Tibial nerve (tissue), 4 donors: ENCODE results near the gene MORN1. TPM values are rescaled to one million over a fixed set of nuclear protein-coding genes. Genes with fewer than 3 reads are reported as not detected.

Experiments used
- DNase-seq, 2 donors: peaks; one replicate each; pipeline ENCODE4 v3.0.0-alpha.2; 2019; ENCODE audit warnings: low spot score in 2 of 2
- H3K27ac ChIP-seq, 4 donors: fragments of 200-600 bp; sonication (generic) in 3 of 4; one replicate each; pipeline ENCODE4 v1.5.1; 2017 to 2019; ENCODE audit warnings: mild to moderate bottlenecking in 1 of 4
- H3K27me3 ChIP-seq, 2 donors: fragments of 200-600 bp; sonication (generic) in 1 of 2; one replicate each; pipeline versions ENCODE4 v1.5.1 to v1.6.0; 2017 to 2019
- H3K36me3 ChIP-seq, 3 donors: fragments of 200-600 bp; sonication (generic); one replicate each; pipeline ENCODE4 v1.5.1; 2018 to 2019
- H3K4me1 ChIP-seq, 4 donors: fragments of 200-600 bp; sonication (generic) in 3 of 4; one replicate each; pipeline ENCODE4 v1.5.1; 2017 to 2019
- H3K4me3 ChIP-seq, 4 donors: fragments of 200-600 bp; sonication (generic) in 3 of 4; one replicate each; pipeline ENCODE4 v1.5.1; 2017 to 2019; ENCODE audit warnings: mild to moderate bottlenecking in 1 of 4, moderate library complexity in 1 of 4
- H3K9me3 ChIP-seq, 4 donors: fragments of 200-600 bp; sonication (generic) in 3 of 4; one replicate each; pipeline ENCODE4 v1.5.1; 2017 to 2019
- CTCF ChIP-seq, 5 experiments: fragments of 200-600 bp in 3 of 5; fragments of 450-650 bp in 2 of 5; sonication (generic) in 3 of 5; IDR thresholded peaks; one replicate each; pipeline ENCODE4 v1.5.1; 2016 to 2019; ENCODE audit warnings: antibody characterized with exemption in 5 of 5, mild to moderate bottlenecking in 3 of 5, moderate library complexity in 2 of 5
- EP300 ChIP-seq, 2 donors: sonication (generic); formaldehyde crosslinking; IDR thresholded peaks; one replicate each; pipeline ENCODE4 v1.6.1; 2017; ENCODE audit warnings: antibody characterized with exemption in 2 of 2, mild to moderate bottlenecking in 1 of 2
- POLR2A ChIP-seq, 2 donors: fragments of 450-650 bp; IDR thresholded peaks; one replicate each; pipeline ENCODE4 v1.6.1; 2017; ENCODE audit warnings: antibody characterized with exemption in 2 of 2, mild to moderate bottlenecking in 2 of 2, moderate library complexity in 2 of 2
- WGBS, 2 donors: methylation state at CpG; one replicate each; pipeline ENCODE4 v1.1.5; 2018; 5-methylcytosine and 5-hydroxymethylcytosine counted together
- total RNA-seq, 4 donors: library from RNA; depleted of rRNA; stranded (reverse); fragments of >200 nt; gene quantifications; one replicate each; pipeline ENCODE4 v1.1.0, GENCODE V29; 2016

MORN1 gene
- total RNA-seq, 4 donors from 2014 or later = 8.7 to 21.9 (median 16.1) TPM

- no peak for DNase-seq
- H3K9me3 ChIP-seq = no peaks in the 10 kb centered on the region
- peak overlapping the region in 3 of 4 donors; percentile 10 to 61 (median 61) for H3K27ac ChIP-seq
- H3K4me1 ChIP-seq = peaks cover 4 to 73% (median 40%) of the 10 kb centered on the region in 4 donors
- 63 to 90% methylated on average over 7 to 19 of the region's 21 CpGs for WGBS, 2 donors
- H3K36me3 ChIP-seq = peaks cover 0 to 4% (median 0%) of the 10 kb centered on the region in 3 donors
- no peak overlapping the region for H3K4me3 ChIP-seq
- H3K27me3 ChIP-seq = no peaks in the 10 kb centered on the region
- no peak for TF ChIP-seq CTCF (IDR thresholded peaks at IDR 0.05)
- no peak for TF ChIP-seq POLR2A (IDR thresholded peaks at IDR 0.05)
- TF ChIP-seq EP300 (IDR thresholded peaks at IDR 0.05) = no peak
These were observed 107.9 kb downstream of the MORN1 start for GRCh38 chr1:2283371-2283990.

- no peak for TF ChIP-seq POLR2A (IDR thresholded peaks at IDR 0.05)
- TF ChIP-seq EP300 (IDR thresholded peaks at IDR 0.05) = no peak
- no peak for TF ChIP-seq CTCF (IDR thresholded peaks at IDR 0.05)
- 85 to 91% methylated on average over 8 to 28 of the region's 29 CpGs for WGBS, 2 donors
- peaks cover 4 to 73% (median 44%) of the 10 kb centered on the region in 4 donors for H3K4me1 ChIP-seq
- H3K27ac ChIP-seq = peak overlapping the region in 2 of 4 donors; percentile 10 to 61
- no peak overlapping the region for H3K4me3 ChIP-seq
- no peaks in the 10 kb centered on the region for H3K27me3 ChIP-seq
- DNase-seq = no peak
- no peaks in the 10 kb centered on the region for H3K9me3 ChIP-seq
- peaks cover 0 to 7% (median 0%) of the 10 kb centered on the region in 3 donors for H3K36me3 ChIP-seq
These were observed 108.6 kb downstream of the MORN1 start for GRCh38 chr1:2282556-2283270.

- no peak for TF ChIP-seq EP300 (IDR thresholded peaks at IDR 0.05)
- 39 to 45% methylated on average over 9 of the region's 9 CpGs for WGBS, 2 donors
- Histone ChIP-seq H3K9me3 (no peaks in the 10 kb centered on the region), H3K27me3 (no peaks in the 10 kb centered on the region), H3K36me3 (peaks cover 0 to 10% (median 0%) of the 10 kb centered on the region in 3 donors), H3K4me3 (no peak overlapping the region), H3K4me1 (peaks cover 4 to 76% (median 70%) of the 10 kb centered on the region in 4 donors), H3K27ac (peak overlapping the region in 3 of 4 donors; percentile 52 to 92 (median 72))
- DNase-seq = no peak
These were observed 111.5 kb downstream of the MORN1 start for GRCh38 chr1:2279817-2280216.

- Histone ChIP-seq H3K4me3 (no peak overlapping the region), H3K27me3 (no peaks in the 10 kb centered on the region), H3K9me3 (no peaks in the 10 kb centered on the region), H3K36me3 (peaks cover 0 to 10% (median 0%) of the 10 kb centered on the region in 3 donors), H3K4me1 (peaks cover 4 to 76% (median 73%) of the 10 kb centered on the region in 4 donors), H3K27ac (peak overlapping the region; percentile 17 to 92 (median 62))
- 2 to 6% methylated on average over 11 to 13 of the region's 13 CpGs for WGBS, 2 donors
- DNase-seq = no peak
- TF ChIP-seq EP300 (IDR thresholded peaks at IDR 0.05) (peak in 1 of 2 donors; percentile 11), POLR2A (IDR thresholded peaks at IDR 0.05) (no peak), CTCF (IDR thresholded peaks at IDR 0.05) (no peak)
These were observed 112.1 kb downstream of the MORN1 start for GRCh38 chr1:2279210-2279639.

GRCh38 chr1:2278591-2279209, 112.7 kb downstream of the MORN1 start:
- Histone ChIP-seq H3K27ac (peak overlapping the region; percentile 17 to 92 (median 62)), H3K36me3 (peaks cover 0 to 10% (median 0%) of the 10 kb centered on the region in 3 donors), H3K27me3 (no peaks in the 10 kb centered on the region), H3K4me1 (peaks cover 4 to 76% (median 73%) of the 10 kb centered on the region in 4 donors), H3K9me3 (no peaks in the 10 kb centered on the region), H3K4me3 (no peak overlapping the region)
- 35 to 36% methylated on average over 4 to 13 of the region's 16 CpGs for WGBS, 2 donors
- no peak for TF ChIP-seq CTCF (IDR thresholded peaks at IDR 0.05)
- DNase-seq = no peak
